Chondrocyte (in vitro differentiated cells): ENCODE measurements around the gene MAD1L1. TPM values are rescaled to one million over a fixed set of nuclear protein-coding genes. Genes with fewer than 3 reads are reported as not detected.

ENCODE experiments used
- DNase-seq: peaks from one replicate; pipeline ENCODE4 v3.0.0; 2021; ENCODE audit warnings: mixed read lengths, low spot score
- H3K27ac Mint-ChIP-seq: one replicate; pipeline ENCODE4 v1.8.0; 2021; ENCODE audit warnings: mild to moderate bottlenecking, moderate library complexity, mixed read lengths; ENCODE audit not compliant: unreplicated experiment
- H3K27me3 Mint-ChIP-seq: 2 replicates; pipeline ENCODE4 v1.8.0; 2021; ENCODE audit warnings: low read depth, mixed read lengths
- H3K36me3 Mint-ChIP-seq: 2 replicates; pipeline ENCODE4 v1.8.0; 2021; ENCODE audit warnings: low read depth, mixed read lengths
- H3K4me1 Mint-ChIP-seq: 2 replicates; pipeline ENCODE4 v1.8.0; 2021; ENCODE audit warnings: low read depth, mild to moderate bottlenecking, mixed read lengths
- H3K4me3 Mint-ChIP-seq: one replicate; pipeline ENCODE4 v1.8.0; 2021; ENCODE audit warnings: mild to moderate bottlenecking, moderate library complexity, mixed read lengths; ENCODE audit not compliant: unreplicated experiment
- H3K9me3 Mint-ChIP-seq: 2 replicates; pipeline ENCODE4 v1.8.0; 2021; ENCODE audit warnings: low read depth, mixed read lengths
- CTCF ChIP-seq: fragments of 200-600 bp; sonication (generic); IDR thresholded peaks from 2 replicates; pipeline ENCODE4 v1.5.0; 2021; ENCODE audit warnings: antibody characterized with exemption, mild to moderate bottlenecking, moderate library complexity
- total RNA-seq: library from RNA; stranded (reverse); gene quantifications from 3 replicates; pipeline ENCODE4 v1.2.1, GENCODE V29; 2021

MAD1L1 gene
- total RNA-seq, 1 donor from 2014 or later: 22.7 TPM

- Mint-ChIP-seq H3K9me3 (no peaks in the 10 kb centered on the region), H3K4me1 (no peaks in the 10 kb centered on the region), H3K27ac (no peak overlapping the region), H3K27me3 (no peaks in the 10 kb centered on the region), H3K4me3 (no peak overlapping the region), H3K36me3 (peaks cover 2% of the 10 kb centered on the region)
- DNase-seq: no peak
- TF ChIP-seq CTCF: no peak
These were observed 225.2 kb downstream of the MAD1L1 start for GRCh38 chr7:2007551-2007950.

GRCh38 chr7:2006921-2007381 is 225.8 kb downstream of the MAD1L1 start:
- no peaks in the 10 kb centered on the region for H3K9me3 Mint-ChIP-seq
- H3K4me3 Mint-ChIP-seq: no peak overlapping the region
- no peak overlapping the region for H3K27ac Mint-ChIP-seq
- no peaks in the 10 kb centered on the region for H3K27me3 Mint-ChIP-seq
- H3K4me1 Mint-ChIP-seq: no peaks in the 10 kb centered on the region
- no peak for TF ChIP-seq CTCF
- peak; percentile 74 for DNase-seq
- peaks cover 2% of the 10 kb centered on the region for H3K36me3 Mint-ChIP-seq

- no peak for TF ChIP-seq CTCF
- Mint-ChIP-seq H3K9me3 (no peaks in the 10 kb centered on the region), H3K4me3 (no peak overlapping the region), H3K27me3 (no peaks in the 10 kb centered on the region), H3K36me3 (peaks cover 2% of the 10 kb centered on the region), H3K4me1 (no peaks in the 10 kb centered on the region), H3K27ac (no peak overlapping the region)
- peak; percentile 60 for DNase-seq
These were observed 226.4 kb downstream of the MAD1L1 start for GRCh38 chr7:2006231-2006771.

- no peak for DNase-seq
These were observed 227.0 kb downstream of the MAD1L1 start for GRCh38 chr7:2005786-2006185.

More at GRCh38 chr7:2005786-2006185, 227.0 kb downstream of the MAD1L1 start:
- Mint-ChIP-seq H3K27me3 (no peaks in the 10 kb centered on the region), H3K4me3 (no peak overlapping the region), H3K4me1 (no peaks in the 10 kb centered on the region), H3K27ac (no peak overlapping the region), H3K9me3 (no peaks in the 10 kb centered on the region), H3K36me3 (peaks cover 2% of the 10 kb centered on the region)
- TF ChIP-seq CTCF: no peak
